ENCODE results near the gene UCHL3.

UCHL3 gene

GRCh38 chr13:75635101-75635827 lies 85.7 kb downstream of the UCHL3 start:
- no peaks in the 10 kb centered on the region for H3K36me3 Mint-ChIP-seq
- no peaks in the 10 kb centered on the region for H3K9me3 Mint-ChIP-seq
- no peak for ATAC-seq
- DNase-seq (ENCODE audit: low spot score in 2 of 2): no peak
- peak overlapping the region; percentile 69 for H3K4me3 Mint-ChIP-seq
- H3K27ac Mint-ChIP-seq: peak overlapping the region; percentile 48
- H3K4me1 Mint-ChIP-seq: peaks cover 13% of the 10 kb centered on the region

- DNase-seq (ENCODE audit: low spot score in 2 of 2) (peak; percentile 35 to 71), ATAC-seq (peak; percentile 77)
- peaks cover 13% of the 10 kb centered on the region for H3K4me1 Mint-ChIP-seq
- no peaks in the 10 kb centered on the region for H3K9me3 Mint-ChIP-seq
- no peaks in the 10 kb centered on the region for H3K36me3 Mint-ChIP-seq
- peak within 1 kb of the TSS; percentile 69 for H3K4me3 Mint-ChIP-seq
- H3K27ac Mint-ChIP-seq: peak within 1 kb of the TSS; percentile 48
These were observed 86.3 kb downstream of the UCHL3 start, which contains the start of gene LMO7 for GRCh38 chr13:75635828-75636435. Gene LMO7 (plus strand): TSS chr13:75636330. CDS start chr13:75636658, 328 bp downstream.

DNA sequence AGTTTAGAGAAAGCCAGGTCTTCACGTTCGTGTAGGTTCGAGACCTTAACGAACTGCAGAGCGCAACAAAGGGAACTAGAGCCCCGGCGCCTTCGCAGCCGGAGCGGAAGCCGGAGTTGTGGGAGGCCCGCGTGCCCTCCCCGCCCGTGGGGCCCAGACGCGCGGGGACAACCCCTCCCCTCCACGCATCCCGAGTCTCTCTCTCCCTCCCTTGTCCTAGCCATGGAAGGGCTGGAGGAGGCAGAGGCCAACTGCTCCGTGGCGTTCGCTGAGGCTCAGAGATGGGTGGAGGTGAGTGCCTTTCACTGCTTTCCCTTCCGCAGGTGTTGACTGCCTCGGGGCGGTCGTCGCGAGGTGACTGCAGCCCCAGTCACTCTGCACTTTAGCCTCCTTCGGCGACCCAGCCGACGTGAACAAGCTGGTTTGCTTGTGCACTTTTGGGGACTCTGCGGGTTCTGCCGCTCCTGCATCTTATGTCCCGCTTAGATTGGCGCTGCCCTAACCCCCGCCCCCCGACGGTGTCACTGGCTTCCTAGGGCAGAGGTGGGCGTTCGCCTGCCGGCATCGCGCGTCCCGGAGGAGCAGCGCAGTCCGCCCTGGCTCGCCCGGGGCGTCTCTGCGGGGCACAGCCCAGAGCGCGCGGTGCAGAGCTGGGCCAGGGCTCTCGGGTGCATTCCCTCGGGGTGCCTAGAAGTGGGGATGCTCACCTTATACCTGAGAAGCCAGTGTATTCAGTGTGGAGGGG lies 87.0 kb downstream of the UCHL3 start:
- no peak overlapping the region for H3K27ac Mint-ChIP-seq
- ATAC-seq (peak; percentile 68), DNase-seq (ENCODE audit: low spot score in 2 of 2) (peak in 1 of 2 donors; percentile 22)
- no peaks in the 10 kb centered on the region for H3K9me3 Mint-ChIP-seq
- H3K36me3 Mint-ChIP-seq: no peaks in the 10 kb centered on the region
- H3K4me3 Mint-ChIP-seq: peak overlapping the region; percentile 69
- peaks cover 13% of the 10 kb centered on the region for H3K4me1 Mint-ChIP-seq

DNA sequence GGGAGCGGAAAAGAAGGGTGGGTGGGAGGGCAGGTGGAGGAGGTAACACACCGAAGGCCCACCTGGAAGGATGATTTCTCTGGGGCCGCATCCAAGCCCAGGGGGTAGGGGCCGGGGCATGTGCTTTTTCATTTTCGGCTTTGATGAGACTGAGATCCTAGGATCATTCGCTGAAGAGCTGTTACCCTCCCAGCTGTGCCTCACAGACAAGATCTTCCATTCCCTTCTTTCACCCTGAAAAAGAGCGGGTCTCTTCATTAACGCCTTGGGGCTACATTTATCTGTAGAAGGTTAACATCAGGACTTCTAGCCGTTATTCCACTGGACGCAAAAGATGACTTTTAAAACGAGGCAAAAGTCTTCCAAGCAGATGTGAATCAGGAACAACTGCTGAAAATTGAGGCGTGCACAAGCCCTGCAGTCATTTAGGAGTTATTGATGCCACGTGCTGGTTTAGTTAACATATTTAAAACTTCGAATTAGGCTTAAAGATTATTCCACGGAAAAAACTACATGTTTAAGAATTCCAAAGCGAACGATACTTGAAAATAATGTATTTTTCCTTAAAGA lies 87.7 kb downstream of the UCHL3 start:
- H3K27ac Mint-ChIP-seq: no peak overlapping the region
- peak overlapping the region; percentile 69 for H3K4me3 Mint-ChIP-seq
- ATAC-seq (no peak), DNase-seq (ENCODE audit: low spot score in 2 of 2) (no peak)
- H3K4me1 Mint-ChIP-seq: peaks cover 13% of the 10 kb centered on the region
- H3K9me3 Mint-ChIP-seq: no peaks in the 10 kb centered on the region
- H3K36me3 Mint-ChIP-seq: no peaks in the 10 kb centered on the region

DNA sequence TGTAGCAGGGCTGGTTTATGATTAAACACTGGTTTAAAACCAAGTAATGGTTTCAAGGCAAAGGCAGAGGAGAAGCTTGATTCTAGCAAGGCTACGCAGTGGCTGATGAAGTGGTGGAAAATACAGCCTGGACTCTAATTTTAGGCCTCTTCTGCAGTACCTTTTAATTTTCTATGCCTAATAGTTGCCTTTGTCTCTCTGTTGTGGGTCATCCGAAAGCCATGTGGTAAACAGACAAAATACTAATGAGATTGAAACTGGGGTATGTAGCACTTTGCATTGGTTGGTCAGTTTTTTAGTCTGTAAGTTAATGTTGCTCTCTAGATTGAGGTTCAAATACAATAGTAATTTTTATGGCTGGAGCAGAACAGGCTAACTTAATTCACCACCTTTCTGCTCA lies 89.9 kb downstream of the UCHL3 start:
- no peak overlapping the region for H3K27ac Mint-ChIP-seq
- ATAC-seq: no peak
- H3K36me3 Mint-ChIP-seq: no peaks in the 10 kb centered on the region
- H3K4me3 Mint-ChIP-seq: no peak overlapping the region
- peaks cover 7% of the 10 kb centered on the region for H3K4me1 Mint-ChIP-seq
- H3K9me3 Mint-ChIP-seq: no peaks in the 10 kb centered on the region
- DNase-seq (ENCODE audit: low spot score in 2 of 2): no peak

- no peak for DNase-seq (ENCODE audit: low spot score in 2 of 2)
- H3K27ac Mint-ChIP-seq: no peak overlapping the region
- H3K4me3 Mint-ChIP-seq: no peak overlapping the region
- H3K36me3 Mint-ChIP-seq: no peaks in the 10 kb centered on the region
- no peak for ATAC-seq
- peaks cover 7% of the 10 kb centered on the region for H3K4me1 Mint-ChIP-seq
- H3K9me3 Mint-ChIP-seq: no peaks in the 10 kb centered on the region
These were observed 91.4 kb downstream of the UCHL3 start for GRCh38 chr13:75641026-75641425.

- no peak overlapping the region for H3K27ac Mint-ChIP-seq
- no peaks in the 10 kb centered on the region for H3K36me3 Mint-ChIP-seq
- ATAC-seq (no peak), DNase-seq (ENCODE audit: low spot score in 2 of 2) (no peak)
- H3K4me1 Mint-ChIP-seq: no peaks in the 10 kb centered on the region
- H3K4me3 Mint-ChIP-seq: no peak overlapping the region
- H3K9me3 Mint-ChIP-seq: no peaks in the 10 kb centered on the region
These were observed 93.6 kb downstream of the UCHL3 start for GRCh38 chr13:75643182-75643581.

- Mint-ChIP-seq H3K27ac (no peak overlapping the region), H3K9me3 (no peaks in the 10 kb centered on the region), H3K4me3 (no peak overlapping the region), H3K4me1 (no peaks in the 10 kb centered on the region), H3K36me3 (no peaks in the 10 kb centered on the region)
- ATAC-seq (no peak), DNase-seq (ENCODE audit: low spot score in 2 of 2) (no peak)
These were observed 94.1 kb downstream of the UCHL3 start for GRCh38 chr13:75643693-75644092.

DNA sequence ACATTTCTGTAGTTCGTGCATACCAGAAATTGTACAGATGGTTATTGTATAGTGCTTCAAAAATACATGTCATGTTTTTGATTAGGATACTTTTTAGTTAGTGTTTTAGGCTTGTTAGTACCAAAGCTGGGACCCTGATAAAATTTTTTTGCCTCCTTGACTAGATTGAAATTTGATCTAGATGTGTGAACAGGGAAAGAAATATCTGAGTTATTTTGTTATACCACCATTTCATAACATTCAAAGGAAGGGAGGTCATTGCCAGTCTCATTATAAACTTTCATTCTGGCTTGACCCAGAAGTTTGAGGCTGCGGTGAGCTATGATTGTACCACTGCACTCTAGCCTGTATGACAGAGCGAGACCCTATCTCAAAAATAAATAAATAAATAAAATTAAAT lies 95.5 kb downstream of the UCHL3 start:
- DNase-seq (ENCODE audit: low spot score in 2 of 2) (no peak), ATAC-seq (no peak)
- Mint-ChIP-seq H3K9me3 (no peaks in the 10 kb centered on the region), H3K4me3 (no peak overlapping the region), H3K36me3 (no peaks in the 10 kb centered on the region), H3K27ac (no peak overlapping the region), H3K4me1 (no peaks in the 10 kb centered on the region)

GRCh38 chr13:75647126-75647784 lies 97.7 kb downstream of the UCHL3 start:
- Mint-ChIP-seq H3K27ac (no peak overlapping the region), H3K36me3 (no peaks in the 10 kb centered on the region), H3K9me3 (no peaks in the 10 kb centered on the region), H3K4me1 (no peaks in the 10 kb centered on the region), H3K4me3 (no peak overlapping the region)
- DNase-seq (ENCODE audit: low spot score in 2 of 2): no peak
- ATAC-seq: peak; percentile 57

GRCh38 chr13:75648446-75648845 lies 98.9 kb downstream of the UCHL3 start:
- H3K27ac Mint-ChIP-seq: no peak overlapping the region
- ATAC-seq (no peak), DNase-seq (ENCODE audit: low spot score in 2 of 2) (no peak)

DNA sequence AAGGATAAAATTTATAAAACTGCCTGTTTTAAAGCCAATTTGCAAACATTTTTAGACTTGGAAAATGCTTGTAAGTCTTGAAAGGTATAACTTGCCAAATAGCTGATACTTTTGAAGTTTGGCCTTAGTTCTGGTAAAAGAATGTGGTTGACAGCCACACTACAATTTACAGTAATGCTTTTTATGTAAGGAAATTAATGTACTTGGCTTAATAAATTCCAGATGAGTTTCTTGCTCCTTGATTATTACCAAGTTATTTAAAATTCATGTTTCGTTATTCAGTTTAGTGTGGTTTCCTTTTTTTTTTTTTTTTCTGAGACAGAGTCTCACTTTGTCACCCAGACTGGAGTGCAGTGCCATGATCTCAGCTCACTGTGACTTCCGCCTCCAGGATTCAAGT lies 101.4 kb downstream of the UCHL3 start:
- H3K4me3 Mint-ChIP-seq: no peak overlapping the region
- DNase-seq (ENCODE audit: low spot score in 2 of 2) (no peak), ATAC-seq (no peak)
- H3K4me1 Mint-ChIP-seq: no peaks in the 10 kb centered on the region
- no peaks in the 10 kb centered on the region for H3K9me3 Mint-ChIP-seq
- no peak overlapping the region for H3K27ac Mint-ChIP-seq
- H3K36me3 Mint-ChIP-seq: no peaks in the 10 kb centered on the region

More at GRCh38 chr13:75648446-75648845, 98.9 kb downstream of the UCHL3 start:
- Mint-ChIP-seq H3K4me1 (no peaks in the 10 kb centered on the region), H3K4me3 (no peak overlapping the region), H3K9me3 (no peaks in the 10 kb centered on the region), H3K36me3 (no peaks in the 10 kb centered on the region)

- Mint-ChIP-seq H3K4me3 (no peak overlapping the region), H3K4me1 (no peaks in the 10 kb centered on the region), H3K9me3 (no peaks in the 10 kb centered on the region), H3K27ac (no peak overlapping the region), H3K36me3 (no peaks in the 10 kb centered on the region)
- no peak for DNase-seq (ENCODE audit: low spot score in 2 of 2)
- no peak for ATAC-seq
These were observed 103.1 kb downstream of the UCHL3 start for GRCh38 chr13:75652726-75653125.
